Gastrocnemius medialis (tissue), 4 donors: ENCODE measurements around the gene SETD3. TPM values are rescaled to one million over a fixed set of nuclear protein-coding genes. Genes with fewer than 3 reads are reported as not detected.
A peak's percentile ranks its signal among the peaks of the same experiment; 100 is the strongest.

Experiments used
- ATAC-seq, 2 donors: fragments of 150-250 bp; one replicate each; pipeline ENCODE4 v1.9.1; 2016
- DNase-seq, 2 donors: peaks; one replicate each; pipeline ENCODE4 v3.0.0-alpha.2; 2019
- H3K27ac ChIP-seq, 4 donors: fragments of 200-600 bp; sonication (generic); 1 replicate in 1 of 4; 2 replicates in 3 of 4; pipeline ENCODE4 v1.5.1; 2016 to 2018; ENCODE audit warnings: mild to moderate bottlenecking in 2 of 4, moderate library complexity in 1 of 4
- H3K27me3 ChIP-seq, 3 donors: fragments of 200-600 bp; sonication (generic) in 2 of 3; 1 replicate in 1 of 3; 2 replicates in 2 of 3; pipeline versions ENCODE4 v1.5.1 to v1.6.0; 2016 to 2019; ENCODE audit warnings: mild to moderate bottlenecking in 1 of 3, moderate library complexity in 1 of 3
- H3K36me3 ChIP-seq, 2 donors: fragments of 200-600 bp; sonication (generic) in 1 of 2; one replicate each; pipeline ENCODE4 v1.5.1; 2017 to 2018
- H3K4me1 ChIP-seq, 2 donors: fragments of 200-600 bp; sonication (generic) in 1 of 2; one replicate each; pipeline ENCODE4 v1.5.1; 2016 to 2017; ENCODE audit warnings: mild to moderate bottlenecking in 2 of 2
- H3K4me3 ChIP-seq, 4 donors: fragments of 200-600 bp; sonication (generic) in 3 of 4; 1 replicate in 1 of 4; 2 replicates in 3 of 4; pipeline ENCODE4 v1.5.1; 2016 to 2019; ENCODE audit warnings: mild to moderate bottlenecking in 2 of 4
- H3K9me3 ChIP-seq, 3 donors: fragments of 200-600 bp; sonication (generic) in 2 of 3; 1 replicate in 1 of 3; 2 replicates in 2 of 3; pipeline ENCODE4 v1.5.1; 2016 to 2019
- POLR2A ChIP-seq, 2 donors: fragments of 450-650 bp; IDR thresholded peaks; one replicate each; pipeline ENCODE4 v1.6.1; 2017; ENCODE audit warnings: antibody characterized with exemption in 2 of 2, mild to moderate bottlenecking in 2 of 2, moderate library complexity in 2 of 2
- in situ Hi-C, 4 donors: fragments of 200-750 bp; cut with MboI; loops; one replicate each; pipeline versions ENCODE4 v1.15.0 to v1.8.0; 2017; ENCODE audit warnings: low sequenced_read_pairs in 4 of 4
- intact Hi-C: fragments of 100-400 bp; cut with DNase I; formaldehyde crosslinking; loops from one replicate; pipeline ENCODE4 v1.15.1; 2023; ENCODE audit warnings: low total_unique reads
- total RNA-seq, 4 donors: library from RNA; depleted of rRNA; stranded (reverse); fragments of >200 nt; gene quantifications; one replicate each; pipeline versions ENCODE4 v1.1.0 to v1.2.3, GENCODE V29; 2016
- TF ChIP-seq, protein P1 (sequence below), 5 experiments: fragments of 450-650 bp in 3 of 5; fragments of 200-600 bp in 2 of 5; sonication (generic) in 2 of 5; IDR thresholded peaks in 4 of 5; conservative IDR thresholded peaks in 1 of 5; 1 replicate in 4 of 5; 2 replicates in 1 of 5; pipeline ENCODE4 v1.5.1; 2016 to 2019; ENCODE audit warnings: antibody characterized with exemption in 5 of 5, mild to moderate bottlenecking in 3 of 5, moderate library complexity in 3 of 5

SETD3 gene
- total RNA-seq, 4 donors from 2014 or later, result 116 to 170 (median 117) TPM

DNA sequence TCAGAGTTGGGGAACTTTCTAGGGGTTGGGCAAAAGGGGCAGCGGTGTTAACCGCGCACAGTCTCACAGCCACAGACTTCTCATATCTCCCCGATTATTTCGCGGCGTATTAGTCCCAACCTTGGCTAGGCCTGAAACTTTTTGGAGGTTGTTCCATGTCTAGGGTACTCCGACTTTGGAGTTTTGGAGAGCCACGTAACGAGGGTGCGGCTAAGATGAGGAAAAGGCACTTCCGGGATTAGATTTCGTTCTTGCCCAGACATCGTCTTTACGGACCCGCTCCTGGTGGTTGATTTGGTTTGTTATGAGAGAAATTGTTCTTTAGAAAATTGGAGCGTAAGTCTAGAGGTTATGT, 1.1 kb upstream of the SETD3 start:
- H3K27ac ChIP-seq, result peak overlapping the region; percentile 92 to 98 (median 95)
- peak overlapping the region; percentile 89 to 100 (median 94) for H3K4me3 ChIP-seq
- intact Hi-C loops (loop anchor here (1.0 kb wide), 2 partner anchors 123 to 203 kb away; partner anchors contain the start of genes CCDC85C and CYP46A1), in situ Hi-C loops (no loop called here)
- DNase-seq (no peak), ATAC-seq (no peak)
- TF ChIP-seq, protein P1, sequence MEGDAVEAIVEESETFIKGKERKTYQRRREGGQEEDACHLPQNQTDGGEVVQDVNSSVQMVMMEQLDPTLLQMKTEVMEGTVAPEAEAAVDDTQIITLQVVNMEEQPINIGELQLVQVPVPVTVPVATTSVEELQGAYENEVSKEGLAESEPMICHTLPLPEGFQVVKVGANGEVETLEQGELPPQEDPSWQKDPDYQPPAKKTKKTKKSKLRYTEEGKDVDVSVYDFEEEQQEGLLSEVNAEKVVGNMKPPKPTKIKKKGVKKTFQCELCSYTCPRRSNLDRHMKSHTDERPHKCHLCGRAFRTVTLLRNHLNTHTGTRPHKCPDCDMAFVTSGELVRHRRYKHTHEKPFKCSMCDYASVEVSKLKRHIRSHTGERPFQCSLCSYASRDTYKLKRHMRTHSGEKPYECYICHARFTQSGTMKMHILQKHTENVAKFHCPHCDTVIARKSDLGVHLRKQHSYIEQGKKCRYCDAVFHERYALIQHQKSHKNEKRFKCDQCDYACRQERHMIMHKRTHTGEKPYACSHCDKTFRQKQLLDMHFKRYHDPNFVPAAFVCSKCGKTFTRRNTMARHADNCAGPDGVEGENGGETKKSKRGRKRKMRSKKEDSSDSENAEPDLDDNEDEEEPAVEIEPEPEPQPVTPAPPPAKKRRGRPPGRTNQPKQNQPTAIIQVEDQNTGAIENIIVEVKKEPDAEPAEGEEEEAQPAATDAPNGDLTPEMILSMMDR (IDR thresholded peaks at IDR 0.05 in 4 of 5, conservative IDR thresholded peaks at IDR 0.05 in 1 of 5), result no peak
- TF ChIP-seq POLR2A (IDR thresholded peaks at IDR 0.05), result no peak
- H3K27me3 ChIP-seq, result no peaks in the 10 kb centered on the region
- peaks cover 44 to 62% of the 10 kb centered on the region in 2 donors for H3K4me1 ChIP-seq
- no peaks in the 10 kb centered on the region for H3K9me3 ChIP-seq
- no peaks in the 10 kb centered on the region for H3K36me3 ChIP-seq

DNA sequence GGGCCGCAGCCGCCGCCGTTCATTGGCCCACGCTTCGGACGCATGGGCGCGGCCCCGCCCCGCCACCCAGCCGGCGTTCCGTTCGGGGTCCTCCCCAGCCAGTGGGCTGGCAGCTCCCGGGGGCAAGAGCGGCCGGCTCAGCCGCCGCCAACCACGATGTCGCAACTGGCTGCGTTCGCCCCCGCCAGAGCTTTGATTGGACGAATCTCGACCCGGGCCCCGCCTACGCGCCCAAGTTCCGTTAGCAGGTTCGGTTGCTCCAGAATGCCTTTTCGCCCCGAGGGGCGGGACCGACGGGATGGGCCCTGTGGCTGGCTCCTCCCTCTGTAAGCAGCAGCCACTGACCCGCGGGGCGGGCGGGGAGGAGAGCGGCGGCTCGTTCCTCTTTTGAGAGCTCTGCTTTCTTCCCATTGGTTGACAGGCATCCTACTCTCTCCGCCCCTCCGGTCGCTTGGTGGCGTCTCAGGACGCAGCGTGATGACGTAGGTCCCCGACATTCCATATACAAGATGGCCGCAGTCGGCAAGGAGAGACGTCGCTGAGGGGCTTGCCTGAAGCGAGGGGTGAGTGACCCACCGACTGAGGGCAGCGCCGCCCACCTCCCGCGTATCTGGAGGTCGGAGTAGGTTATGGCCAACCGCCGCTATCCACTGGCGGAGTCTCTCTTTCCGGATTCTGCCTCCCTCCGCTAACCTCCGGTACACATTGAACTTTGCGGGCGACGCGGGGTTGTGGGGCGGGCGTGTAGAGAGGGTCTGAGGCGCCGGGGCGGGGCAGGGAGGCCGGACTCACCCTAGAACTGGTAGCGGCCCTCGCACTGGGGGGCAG, 472 bp upstream of the SETD3 start, which contains the start of gene CCNK:
TSS of gene CCNK (plus strand) at position 493 of the 828 bp plus-strand sequence. CDS start 11,269 bp downstream, outside the sequence.
- TF ChIP-seq POLR2A (IDR thresholded peaks at IDR 0.05), result peak; percentile 92 to 96
- TF ChIP-seq, protein P1 (IDR thresholded peaks at IDR 0.05 in 4 of 5, conservative IDR thresholded peaks at IDR 0.05 in 1 of 5), result peak in 1 of 5 experiments; percentile 12
- peak within 1 kb of the TSS; percentile 92 to 98 (median 95) for H3K27ac ChIP-seq
- no peaks in the 10 kb centered on the region for H3K36me3 ChIP-seq
- in situ Hi-C loops, result no loop called here
- peak; percentile 100 for DNase-seq
- H3K4me1 ChIP-seq, result peaks cover 42 to 60% of the 10 kb centered on the region in 2 donors
- H3K4me3 ChIP-seq, result peak within 1 kb of the TSS; percentile 89 to 100 (median 94)
- intact Hi-C loops, result loop anchor here (1.0 kb wide), 2 partner anchors 123 to 203 kb away; partner anchors contain the start of genes CCDC85C and CYP46A1
- H3K27me3 ChIP-seq, result no peaks in the 10 kb centered on the region
- H3K9me3 ChIP-seq, result no peaks in the 10 kb centered on the region
- ATAC-seq, result peak; percentile 85 to 87

DNA sequence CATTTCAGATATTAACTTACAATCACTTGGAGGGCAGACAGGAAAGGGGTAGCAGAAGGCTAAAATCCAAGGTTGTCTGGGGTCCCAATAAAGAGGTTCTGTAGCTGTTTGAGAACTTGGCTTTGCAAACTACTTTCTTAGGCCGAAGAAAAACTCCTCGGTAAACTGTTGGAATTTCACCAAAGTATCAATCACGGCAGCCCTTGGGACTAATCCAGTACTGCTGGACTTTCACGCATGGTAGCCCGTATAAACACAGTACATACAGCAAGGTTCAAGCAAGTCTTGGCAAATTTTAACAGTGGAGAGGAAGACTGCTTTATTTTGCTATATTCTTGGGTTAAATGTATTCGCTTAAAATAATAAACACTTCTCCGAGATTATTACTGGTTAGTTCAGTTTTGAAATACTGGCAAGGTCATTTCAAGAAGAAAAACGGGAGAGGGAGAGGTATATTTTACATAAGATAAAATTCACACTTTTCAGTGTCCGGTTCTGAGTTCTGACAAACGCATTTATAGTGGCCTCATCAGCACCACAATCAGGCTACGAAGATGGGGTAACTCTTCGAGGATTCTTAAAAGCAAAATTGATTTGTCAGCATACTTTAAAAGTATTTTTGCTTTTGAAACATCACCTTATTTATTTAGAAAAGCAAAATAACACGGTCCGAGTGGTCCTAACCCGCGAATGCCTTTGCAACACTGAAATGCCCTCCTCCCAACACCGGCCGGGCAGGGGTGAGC, 1.3 kb downstream of the SETD3 start:
- TF ChIP-seq, protein P1 (IDR thresholded peaks at IDR 0.05 in 4 of 5, conservative IDR thresholded peaks at IDR 0.05 in 1 of 5), result no peak
- no peak for TF ChIP-seq POLR2A (IDR thresholded peaks at IDR 0.05)
- ATAC-seq (no peak), DNase-seq (no peak)
- no peaks in the 10 kb centered on the region for H3K36me3 ChIP-seq
- H3K27me3 ChIP-seq, result no peaks in the 10 kb centered on the region
- in situ Hi-C loops, result no loop called here
- H3K4me1 ChIP-seq, result peaks cover 60 to 68% of the 10 kb centered on the region in 2 donors
- no peaks in the 10 kb centered on the region for H3K9me3 ChIP-seq
- intact Hi-C loops, result no loop called here
- peak overlapping the region; percentile 92 to 98 (median 95) for H3K27ac ChIP-seq
- H3K4me3 ChIP-seq, result peak overlapping the region; percentile 62 to 93 (median 75)

DNA sequence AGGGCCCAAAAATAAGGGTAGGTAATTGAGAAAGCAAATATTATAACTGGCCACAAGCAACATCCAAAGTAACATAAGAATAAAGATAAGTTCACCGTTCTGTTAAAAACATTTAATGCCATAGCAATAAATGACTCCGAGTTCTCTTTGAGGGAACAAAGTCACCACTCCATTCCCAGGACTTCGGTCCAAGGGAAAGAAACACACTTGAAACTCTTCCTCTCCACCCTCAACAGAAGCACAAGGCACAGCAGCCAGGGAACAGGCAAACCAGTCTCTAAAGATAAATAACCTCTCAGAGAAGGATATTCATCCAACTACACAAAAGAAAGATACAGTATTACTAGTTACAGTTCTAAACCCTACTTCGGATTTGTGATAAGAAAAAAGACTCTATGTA, 2.5 kb downstream of the SETD3 start:
- Histone ChIP-seq H3K4me3 (peak overlapping the region in 1 of 4 donors; percentile 33), H3K4me1 (peaks cover 61 to 62% of the 10 kb centered on the region in 2 donors), H3K27me3 (no peaks in the 10 kb centered on the region), H3K27ac (peak overlapping the region; percentile 92 to 98 (median 95)), H3K9me3 (no peaks in the 10 kb centered on the region), H3K36me3 (no peaks in the 10 kb centered on the region)
- in situ Hi-C loops, result no loop called here
- DNase-seq, result no peak
- TF ChIP-seq, protein P1 (IDR thresholded peaks at IDR 0.05 in 4 of 5, conservative IDR thresholded peaks at IDR 0.05 in 1 of 5), result no peak
- no peak for TF ChIP-seq POLR2A (IDR thresholded peaks at IDR 0.05)
- ATAC-seq, result no peak
- intact Hi-C loops, result no loop called here
